ENCODE results near the gene SREBF2. TPM values are rescaled to one million over a fixed set of nuclear protein-coding genes. Genes with fewer than 3 reads are reported as not detected.
"Not testable (repeated sequence)": the region's sequence is repeated elsewhere in the genome, so short reads cannot be mapped to it uniquely, and the experiment has no call there.

The SREBF2 gene
- total RNA-seq, 1 experiment from 2014 or later, result 159 TPM

DNA sequence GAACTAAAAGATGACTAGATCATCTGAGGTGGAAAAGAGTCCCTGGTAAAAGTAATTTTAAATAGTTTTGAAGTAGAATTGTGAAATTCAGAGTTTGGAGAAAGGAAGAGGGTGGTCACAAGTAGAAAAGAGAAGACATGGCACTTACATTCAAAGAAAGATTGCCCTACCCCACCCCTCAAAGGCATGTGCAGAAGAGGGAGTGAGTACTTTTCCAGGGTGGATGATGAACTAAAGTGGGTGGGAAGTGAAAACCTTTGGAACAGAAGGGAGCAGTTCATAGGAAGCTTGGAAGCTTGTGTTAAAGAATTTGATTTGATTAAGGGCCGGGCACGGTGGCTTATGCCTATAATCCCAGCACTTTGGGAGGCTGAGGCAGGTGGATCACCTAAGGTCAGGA lies 23.6 kb downstream of the SREBF2 start:
- no peak for DNase-seq
- Histone ChIP-seq H3K79me2 (ENCODE audit: low read length) (peaks cover 99% of the 10 kb centered on the region), H3K4me1 (ENCODE audit: low read length) (peaks cover 61% of the 10 kb centered on the region), H3K9me3 (ENCODE audit: low read length) (no peaks in the 10 kb centered on the region), H3K9me2 (replicated peaks; ENCODE audit: insufficient read depth, low read length) (no peaks in the 10 kb centered on the region), H3K9ac (ENCODE audit: low read length) (no peak overlapping the region), H3K27me3 (ENCODE audit: low read length) (no peaks in the 10 kb centered on the region), H3K36me3 (ENCODE audit: insufficient read depth, low read length) (peaks cover 10% of the 10 kb centered on the region; the same call in 1 of the 2 replicates), H2AFZ (ENCODE audit: low read length) (no peak overlapping the region), H3K27ac (ENCODE audit: low read length) (peak overlapping the region; percentile 71; the same call in 1 of the 2 replicates), H4K20me1 (ENCODE audit: insufficient read depth, low read depth, low read length) (peaks cover 22% of the 10 kb centered on the region; the same call in 1 of the 2 replicates), H3K4me2 (ENCODE audit: low read depth, low read length, poor library complexity, severe bottlenecking) (no peak overlapping the region), H3K4me3 (ENCODE audit: low read length) (no peak overlapping the region)

GRCh38 chr22:41857155-41857859 lies 24.4 kb downstream of the SREBF2 start:
- Histone ChIP-seq H4K20me1 (ENCODE audit: insufficient read depth, low read depth, low read length) (peaks cover 19% of the 10 kb centered on the region; the same call in 1 of the 2 replicates), H3K36me3 (ENCODE audit: insufficient read depth, low read length) (peaks cover 8% of the 10 kb centered on the region; the same call in 1 of the 2 replicates), H3K9ac (ENCODE audit: low read length) (peak overlapping the region; percentile 31), H3K9me2 (replicated peaks; ENCODE audit: insufficient read depth, low read length) (no peaks in the 10 kb centered on the region), H2AFZ (ENCODE audit: low read length) (no peak overlapping the region), H3K4me1 (ENCODE audit: low read length) (peaks cover 70% of the 10 kb centered on the region), H3K27me3 (ENCODE audit: low read length) (no peaks in the 10 kb centered on the region), H3K4me2 (ENCODE audit: low read depth, low read length, poor library complexity, severe bottlenecking) (peak overlapping the region; percentile 49), H3K27ac (ENCODE audit: low read length) (peak overlapping the region; percentile 71), H3K9me3 (ENCODE audit: low read length) (no peaks in the 10 kb centered on the region), H3K79me2 (ENCODE audit: low read length) (peaks cover 99% of the 10 kb centered on the region), H3K4me3 (ENCODE audit: low read length) (no peak overlapping the region)
- peak; percentile 84 for DNase-seq

DNA sequence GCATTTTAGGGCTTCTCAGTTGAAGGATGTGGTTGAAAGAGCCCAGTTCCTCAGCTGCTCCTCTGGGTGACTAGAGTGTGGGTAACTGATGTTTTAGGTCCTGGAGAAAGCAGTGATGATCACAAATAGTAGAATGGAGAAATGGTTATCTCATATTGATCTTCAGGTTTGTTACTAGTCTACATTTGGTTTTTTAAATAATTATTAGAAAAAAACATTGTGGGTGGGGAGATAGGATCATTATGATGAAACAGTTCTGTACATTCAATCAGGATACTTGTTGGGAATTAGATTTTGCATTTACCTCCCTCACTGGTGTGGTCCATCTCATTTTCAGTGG lies 24.9 kb downstream of the SREBF2 start:
- no peak for DNase-seq
- no peaks in the 10 kb centered on the region for H3K9me3 ChIP-seq (ENCODE audit: low read length)
- H3K36me3 ChIP-seq (ENCODE audit: insufficient read depth, low read length), result peaks cover 5% of the 10 kb centered on the region; the same call in 1 of the 2 replicates
- 0 out of 2 replicates have a peak overlapping the region, but pooled peaks have one; percentile 4 for H3K9ac ChIP-seq (ENCODE audit: low read length)
- peaks cover 16% of the 10 kb centered on the region; the same call in 1 of the 2 replicates for H4K20me1 ChIP-seq (ENCODE audit: insufficient read depth, low read depth, low read length)
- no peak overlapping the region for H3K4me3 ChIP-seq (ENCODE audit: low read length)
- peak overlapping the region; percentile 71 for H3K27ac ChIP-seq (ENCODE audit: low read length)
- no peaks in the 10 kb centered on the region for H3K9me2 ChIP-seq (replicated peaks; ENCODE audit: insufficient read depth, low read length)
- H3K27me3 ChIP-seq (ENCODE audit: low read length), result no peaks in the 10 kb centered on the region
- peaks cover 99% of the 10 kb centered on the region for H3K79me2 ChIP-seq (ENCODE audit: low read length)
- H3K4me1 ChIP-seq (ENCODE audit: low read length), result peaks cover 75% of the 10 kb centered on the region
- H3K4me2 ChIP-seq (ENCODE audit: low read depth, low read length, poor library complexity, severe bottlenecking), result peak overlapping the region; percentile 49
- no peak overlapping the region for H2AFZ ChIP-seq (ENCODE audit: low read length)

GRCh38 chr22:41862160-41862529 lies 29.2 kb downstream of the SREBF2 start:
- DNase-seq, result peak; percentile 92
- H2AFZ ChIP-seq (ENCODE audit: low read length), result no peak overlapping the region
- H3K4me1 ChIP-seq (ENCODE audit: low read length), result peaks cover 65% of the 10 kb centered on the region
- peak overlapping the region; percentile 62 for H3K9ac ChIP-seq (ENCODE audit: low read length)
- H3K79me2 ChIP-seq (ENCODE audit: low read length), result peaks cover 98% of the 10 kb centered on the region
- peaks cover 36% of the 10 kb centered on the region for H3K36me3 ChIP-seq (ENCODE audit: insufficient read depth, low read length)
- H3K9me3 ChIP-seq (ENCODE audit: low read length), result no peaks in the 10 kb centered on the region
- H3K4me3 ChIP-seq (ENCODE audit: low read length), result peak overlapping the region; percentile 48
- peaks cover 25% of the 10 kb centered on the region; the same call in 1 of the 2 replicates for H4K20me1 ChIP-seq (ENCODE audit: insufficient read depth, low read depth, low read length)
- H3K27me3 ChIP-seq (ENCODE audit: low read length), result no peaks in the 10 kb centered on the region
- H3K9me2 ChIP-seq (replicated peaks; ENCODE audit: insufficient read depth, low read length), result no peaks in the 10 kb centered on the region
- H3K27ac ChIP-seq (ENCODE audit: low read length), result peak overlapping the region; percentile 94
- H3K4me2 ChIP-seq (ENCODE audit: low read depth, low read length, poor library complexity, severe bottlenecking), result peak overlapping the region; percentile 68

GRCh38 chr22:41862530-41863266 lies 29.8 kb downstream of the SREBF2 start:
- Histone ChIP-seq H3K4me2 (ENCODE audit: low read depth, low read length, poor library complexity, severe bottlenecking) (peak overlapping the region; percentile 68), H3K9me2 (replicated peaks; ENCODE audit: insufficient read depth, low read length) (no peaks in the 10 kb centered on the region), H3K9me3 (ENCODE audit: low read length) (no peaks in the 10 kb centered on the region), H3K36me3 (ENCODE audit: insufficient read depth, low read length) (peaks cover 38% of the 10 kb centered on the region), H3K27ac (ENCODE audit: low read length) (peak overlapping the region; percentile 94), H2AFZ (ENCODE audit: low read length) (no peak overlapping the region), H3K27me3 (ENCODE audit: low read length) (no peaks in the 10 kb centered on the region), H3K9ac (ENCODE audit: low read length) (peak overlapping the region; percentile 62), H3K4me3 (ENCODE audit: low read length) (peak overlapping the region; percentile 48; the same call in 1 of the 2 replicates), H3K4me1 (ENCODE audit: low read length) (peaks cover 59% of the 10 kb centered on the region), H3K79me2 (ENCODE audit: low read length) (peaks cover 95% of the 10 kb centered on the region), H4K20me1 (ENCODE audit: insufficient read depth, low read depth, low read length) (peaks cover 25% of the 10 kb centered on the region; the same call in 1 of the 2 replicates)
- no peak for DNase-seq

DNA sequence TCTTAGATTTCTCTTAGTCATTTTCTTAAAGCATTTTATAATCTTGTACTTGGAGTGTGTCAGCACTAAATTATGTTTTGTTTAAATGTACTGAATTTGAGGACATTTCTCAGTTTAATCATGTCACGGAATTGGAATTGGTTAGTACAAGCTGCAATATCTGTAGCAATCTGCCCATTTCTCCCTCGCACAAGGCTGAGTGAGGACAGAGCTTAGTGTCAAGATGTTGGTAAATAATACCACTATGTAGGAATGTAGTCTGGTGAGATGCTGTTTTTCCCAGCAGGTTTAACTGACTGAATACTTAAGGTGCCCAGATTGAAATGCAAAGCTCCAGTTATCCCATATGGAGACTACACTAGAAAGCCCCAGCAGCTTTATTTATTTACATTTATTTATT lies 30.6 kb downstream of the SREBF2 start:
- no peaks in the 10 kb centered on the region for H3K9me3 ChIP-seq (ENCODE audit: low read length)
- no peak overlapping the region for H3K4me2 ChIP-seq (ENCODE audit: low read depth, low read length, poor library complexity, severe bottlenecking)
- H3K4me3 ChIP-seq (ENCODE audit: low read length), result no peak overlapping the region
- H3K9ac ChIP-seq (ENCODE audit: low read length), result peak overlapping the region; percentile 62
- H3K9me2 ChIP-seq (replicated peaks; ENCODE audit: insufficient read depth, low read length), result no peaks in the 10 kb centered on the region
- no peaks in the 10 kb centered on the region for H3K27me3 ChIP-seq (ENCODE audit: low read length)
- peaks cover 51% of the 10 kb centered on the region for H3K4me1 ChIP-seq (ENCODE audit: low read length)
- no peak overlapping the region for H2AFZ ChIP-seq (ENCODE audit: low read length)
- peaks cover 40% of the 10 kb centered on the region for H3K36me3 ChIP-seq (ENCODE audit: insufficient read depth, low read length)
- peaks cover 93% of the 10 kb centered on the region for H3K79me2 ChIP-seq (ENCODE audit: low read length)
- peak overlapping the region; percentile 94 for H3K27ac ChIP-seq (ENCODE audit: low read length)
- H4K20me1 ChIP-seq (ENCODE audit: insufficient read depth, low read depth, low read length), result peaks cover 20% of the 10 kb centered on the region; the same call in 1 of the 2 replicates
- DNase-seq, result no peak

- H3K9me3 ChIP-seq (ENCODE audit: low read length), result no peaks in the 10 kb centered on the region
- no peak for DNase-seq
- H3K4me1 ChIP-seq (ENCODE audit: low read length), result peaks cover 12% of the 10 kb centered on the region
- no peak overlapping the region for H2AFZ ChIP-seq (ENCODE audit: low read length)
- no peak overlapping the region for H3K9ac ChIP-seq (ENCODE audit: low read length)
- H3K36me3 ChIP-seq (ENCODE audit: insufficient read depth, low read length), result peaks cover 58% of the 10 kb centered on the region
- no peak overlapping the region for H3K4me3 ChIP-seq (ENCODE audit: low read length)
- peaks cover 57% of the 10 kb centered on the region for H3K79me2 ChIP-seq (ENCODE audit: low read length)
- H3K27ac ChIP-seq (ENCODE audit: low read length), result no peak overlapping the region
- peaks cover 15% of the 10 kb centered on the region; the same call in 1 of the 2 replicates for H4K20me1 ChIP-seq (ENCODE audit: insufficient read depth, low read depth, low read length)
- no peak overlapping the region for H3K4me2 ChIP-seq (ENCODE audit: low read depth, low read length, poor library complexity, severe bottlenecking)
- H3K9me2 ChIP-seq (replicated peaks; ENCODE audit: insufficient read depth, low read length), result no peaks in the 10 kb centered on the region
- no peaks in the 10 kb centered on the region for H3K27me3 ChIP-seq (ENCODE audit: low read length)
These were observed 35.7 kb downstream of the SREBF2 start for GRCh38 chr22:41868556-41868955.

DNA sequence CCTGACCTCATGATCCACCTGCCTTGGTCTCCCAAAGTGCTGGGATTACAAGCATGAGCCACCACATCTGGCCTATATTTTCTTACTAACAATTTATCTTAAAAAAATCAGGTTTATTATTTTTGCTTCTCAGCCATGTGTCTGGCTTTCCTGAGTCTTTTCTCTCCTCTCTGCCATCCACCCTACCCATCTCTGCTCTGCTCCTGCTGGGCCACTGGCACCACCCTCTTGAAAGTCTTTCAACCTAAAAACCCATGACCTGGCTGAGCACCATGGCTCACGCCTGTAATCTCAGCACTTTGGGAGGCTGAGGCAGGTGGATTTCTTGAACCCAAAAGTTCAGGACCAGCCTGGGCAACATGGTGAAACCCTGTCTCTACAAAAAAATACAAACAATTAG lies 37.2 kb downstream of the SREBF2 start:
- H3K27ac ChIP-seq (ENCODE audit: low read length); H3K9me2 ChIP-seq (replicated peaks; ENCODE audit: insufficient read depth, low read length); H3K9me3 ChIP-seq (ENCODE audit: low read length); H2AFZ ChIP-seq (ENCODE audit: low read length); DNase-seq; H3K4me2 ChIP-seq (ENCODE audit: low read depth, low read length, poor library complexity, severe bottlenecking); H3K27me3 ChIP-seq (ENCODE audit: low read length); H3K4me3 ChIP-seq (ENCODE audit: low read length); H3K9ac ChIP-seq (ENCODE audit: low read length); H4K20me1 ChIP-seq (ENCODE audit: insufficient read depth, low read depth, low read length): not testable (repeated sequence)
- peaks cover 12% of the 10 kb centered on the region for H3K4me1 ChIP-seq (ENCODE audit: low read length)
- H3K79me2 ChIP-seq (ENCODE audit: low read length), result peaks cover 54% of the 10 kb centered on the region
- H3K36me3 ChIP-seq (ENCODE audit: insufficient read depth, low read length), result peaks cover 66% of the 10 kb centered on the region

Measured in Karpas-422 (cell line).